ENCODE measurements around the gene TOX3.

The TOX3 gene

GRCh38 chr16:52474679-52475078, 72.3 kb downstream of the TOX3 start:
- no peaks in the 10 kb centered on the region for H3K9me3 ChIP-seq (ENCODE audit: control insufficient read depth in 2 of 2, low read length in 2 of 2)
- H3K9ac ChIP-seq (ENCODE audit: low read depth in 1 of 2, low read length in 2 of 2) = no peak overlapping the region
- H3K4me1 ChIP-seq (ENCODE audit: control insufficient read depth in 2 of 2, insufficient read depth in 2 of 2, low read length in 2 of 2) = no peaks in the 10 kb centered on the region
- H3K27ac ChIP-seq (ENCODE audit: low read depth in 2 of 2, low read length in 2 of 2) = no peak overlapping the region
- peaks cover 0 to 4% of the 10 kb centered on the region in 2 donors for H3K36me3 ChIP-seq (ENCODE audit: control insufficient read depth in 2 of 2, insufficient read depth in 2 of 2, low read length in 2 of 2)
- H3K27me3 ChIP-seq (ENCODE audit: control insufficient read depth in 2 of 2, insufficient read depth in 2 of 2, low read length in 2 of 2) = no peaks in the 10 kb centered on the region
- H3K4me3 ChIP-seq (ENCODE audit: low read length in 2 of 2) = no peak overlapping the region

- peaks cover 0 to under 1% of the 10 kb centered on the region in 2 donors for H3K36me3 ChIP-seq (ENCODE audit: control insufficient read depth in 2 of 2, insufficient read depth in 2 of 2, low read length in 2 of 2)
- no peaks in the 10 kb centered on the region for H3K4me1 ChIP-seq (ENCODE audit: control insufficient read depth in 2 of 2, insufficient read depth in 2 of 2, low read length in 2 of 2)
- H3K4me3 ChIP-seq (ENCODE audit: low read length in 2 of 2) = no peak overlapping the region
- H3K27ac ChIP-seq (ENCODE audit: low read depth in 2 of 2, low read length in 2 of 2) = no peak overlapping the region
- no peaks in the 10 kb centered on the region for H3K9me3 ChIP-seq (ENCODE audit: control insufficient read depth in 2 of 2, low read length in 2 of 2)
- H3K27me3 ChIP-seq (ENCODE audit: control insufficient read depth in 2 of 2, insufficient read depth in 2 of 2, low read length in 2 of 2) = no peaks in the 10 kb centered on the region
- H3K9ac ChIP-seq (ENCODE audit: low read depth in 1 of 2, low read length in 2 of 2) = no peak overlapping the region
Observed at GRCh38 chr16:52473096-52473495, 73.8 kb downstream of the TOX3 start.

GRCh38 chr16:52471650-52472370, 75.1 kb downstream of the TOX3 start:
- Histone ChIP-seq H3K9me3 (ENCODE audit: control insufficient read depth in 2 of 2, low read length in 2 of 2) (no peaks in the 10 kb centered on the region), H3K36me3 (ENCODE audit: control insufficient read depth in 2 of 2, insufficient read depth in 2 of 2, low read length in 2 of 2) (no peaks in the 10 kb centered on the region), H3K4me1 (ENCODE audit: control insufficient read depth in 2 of 2, insufficient read depth in 2 of 2, low read length in 2 of 2) (no peaks in the 10 kb centered on the region), H3K9ac (ENCODE audit: low read depth in 1 of 2, low read length in 2 of 2) (no peak overlapping the region), H3K27ac (ENCODE audit: low read depth in 2 of 2, low read length in 2 of 2) (no peak overlapping the region), H3K4me3 (ENCODE audit: low read length in 2 of 2) (no peak overlapping the region), H3K27me3 (ENCODE audit: control insufficient read depth in 2 of 2, insufficient read depth in 2 of 2, low read length in 2 of 2) (no peaks in the 10 kb centered on the region)

- no peaks in the 10 kb centered on the region for H3K27me3 ChIP-seq (ENCODE audit: control insufficient read depth in 2 of 2, insufficient read depth in 2 of 2, low read length in 2 of 2)
- H3K27ac ChIP-seq (ENCODE audit: low read depth in 2 of 2, low read length in 2 of 2) = no peak overlapping the region
- no peak overlapping the region for H3K9ac ChIP-seq (ENCODE audit: low read depth in 1 of 2, low read length in 2 of 2)
- no peaks in the 10 kb centered on the region for H3K36me3 ChIP-seq (ENCODE audit: control insufficient read depth in 2 of 2, insufficient read depth in 2 of 2, low read length in 2 of 2)
- no peaks in the 10 kb centered on the region for H3K4me1 ChIP-seq (ENCODE audit: control insufficient read depth in 2 of 2, insufficient read depth in 2 of 2, low read length in 2 of 2)
- no peaks in the 10 kb centered on the region for H3K9me3 ChIP-seq (ENCODE audit: control insufficient read depth in 2 of 2, low read length in 2 of 2)
- no peak overlapping the region for H3K4me3 ChIP-seq (ENCODE audit: low read length in 2 of 2)
Observed at GRCh38 chr16:52470585-52470984, 76.4 kb downstream of the TOX3 start.

GRCh38 chr16:52469775-52470174, 77.2 kb downstream of the TOX3 start:
- Histone ChIP-seq H3K27ac (ENCODE audit: low read depth in 2 of 2, low read length in 2 of 2) (no peak overlapping the region), H3K9me3 (ENCODE audit: control insufficient read depth in 2 of 2, low read length in 2 of 2) (no peaks in the 10 kb centered on the region), H3K36me3 (ENCODE audit: control insufficient read depth in 2 of 2, insufficient read depth in 2 of 2, low read length in 2 of 2) (no peaks in the 10 kb centered on the region), H3K4me3 (ENCODE audit: low read length in 2 of 2) (no peak overlapping the region), H3K4me1 (ENCODE audit: control insufficient read depth in 2 of 2, insufficient read depth in 2 of 2, low read length in 2 of 2) (no peaks in the 10 kb centered on the region), H3K27me3 (ENCODE audit: control insufficient read depth in 2 of 2, insufficient read depth in 2 of 2, low read length in 2 of 2) (no peaks in the 10 kb centered on the region), H3K9ac (ENCODE audit: low read depth in 1 of 2, low read length in 2 of 2) (no peak overlapping the region)

- no peaks in the 10 kb centered on the region for H3K36me3 ChIP-seq (ENCODE audit: control insufficient read depth in 2 of 2, insufficient read depth in 2 of 2, low read length in 2 of 2)
- no peak overlapping the region for H3K27ac ChIP-seq (ENCODE audit: low read depth in 2 of 2, low read length in 2 of 2)
- H3K9ac ChIP-seq (ENCODE audit: low read depth in 1 of 2, low read length in 2 of 2) = no peak overlapping the region
- no peak overlapping the region for H3K4me3 ChIP-seq (ENCODE audit: low read length in 2 of 2)
- H3K4me1 ChIP-seq (ENCODE audit: control insufficient read depth in 2 of 2, insufficient read depth in 2 of 2, low read length in 2 of 2) = no peaks in the 10 kb centered on the region
- H3K9me3 ChIP-seq (ENCODE audit: control insufficient read depth in 2 of 2, low read length in 2 of 2) = no peaks in the 10 kb centered on the region
- H3K27me3 ChIP-seq (ENCODE audit: control insufficient read depth in 2 of 2, insufficient read depth in 2 of 2, low read length in 2 of 2) = no peaks in the 10 kb centered on the region
Observed at GRCh38 chr16:52469091-52469490, 77.9 kb downstream of the TOX3 start.

- H3K4me1 ChIP-seq (ENCODE audit: control insufficient read depth in 2 of 2, insufficient read depth in 2 of 2, low read length in 2 of 2) = no peaks in the 10 kb centered on the region
- H3K36me3 ChIP-seq (ENCODE audit: control insufficient read depth in 2 of 2, insufficient read depth in 2 of 2, low read length in 2 of 2) = peaks cover 0 to 4% of the 10 kb centered on the region in 2 donors
- no peaks in the 10 kb centered on the region for H3K27me3 ChIP-seq (ENCODE audit: control insufficient read depth in 2 of 2, insufficient read depth in 2 of 2, low read length in 2 of 2)
- H3K27ac ChIP-seq (ENCODE audit: low read depth in 2 of 2, low read length in 2 of 2) = no peak overlapping the region
- no peak overlapping the region for H3K9ac ChIP-seq (ENCODE audit: low read depth in 1 of 2, low read length in 2 of 2)
- no peak overlapping the region for H3K4me3 ChIP-seq (ENCODE audit: low read length in 2 of 2)
- no peaks in the 10 kb centered on the region for H3K9me3 ChIP-seq (ENCODE audit: control insufficient read depth in 2 of 2, low read length in 2 of 2)
Observed at GRCh38 chr16:52467753-52468152, 79.2 kb downstream of the TOX3 start.

- Histone ChIP-seq H3K27ac (ENCODE audit: low read depth in 2 of 2, low read length in 2 of 2) (no peak overlapping the region), H3K9ac (ENCODE audit: low read depth in 1 of 2, low read length in 2 of 2) (no peak overlapping the region), H3K4me1 (ENCODE audit: control insufficient read depth in 2 of 2, insufficient read depth in 2 of 2, low read length in 2 of 2) (no peaks in the 10 kb centered on the region), H3K36me3 (ENCODE audit: control insufficient read depth in 2 of 2, insufficient read depth in 2 of 2, low read length in 2 of 2) (peaks cover 0 to 4% of the 10 kb centered on the region in 2 donors), H3K4me3 (ENCODE audit: low read length in 2 of 2) (no peak overlapping the region), H3K9me3 (ENCODE audit: control insufficient read depth in 2 of 2, low read length in 2 of 2) (no peaks in the 10 kb centered on the region), H3K27me3 (ENCODE audit: control insufficient read depth in 2 of 2, insufficient read depth in 2 of 2, low read length in 2 of 2) (no peaks in the 10 kb centered on the region)
Observed at GRCh38 chr16:52466994-52467393, 79.9 kb downstream of the TOX3 start.

- H3K4me3 ChIP-seq (ENCODE audit: low read length in 2 of 2) = no peak overlapping the region
- H3K36me3 ChIP-seq (ENCODE audit: control insufficient read depth in 2 of 2, insufficient read depth in 2 of 2, low read length in 2 of 2) = peaks cover 0 to 4% of the 10 kb centered on the region in 2 donors
- H3K9ac ChIP-seq (ENCODE audit: low read depth in 1 of 2, low read length in 2 of 2) = no peak overlapping the region
- no peaks in the 10 kb centered on the region for H3K9me3 ChIP-seq (ENCODE audit: control insufficient read depth in 2 of 2, low read length in 2 of 2)
- no peaks in the 10 kb centered on the region for H3K27me3 ChIP-seq (ENCODE audit: control insufficient read depth in 2 of 2, insufficient read depth in 2 of 2, low read length in 2 of 2)
- H3K4me1 ChIP-seq (ENCODE audit: control insufficient read depth in 2 of 2, insufficient read depth in 2 of 2, low read length in 2 of 2) = no peaks in the 10 kb centered on the region
- H3K27ac ChIP-seq (ENCODE audit: low read depth in 2 of 2, low read length in 2 of 2) = no peak overlapping the region
Observed at GRCh38 chr16:52465711-52466267, 81.2 kb downstream of the TOX3 start.

GRCh38 chr16:52463904-52464303, 83.0 kb downstream of the TOX3 start:
- no peak overlapping the region for H3K9ac ChIP-seq (ENCODE audit: low read depth in 1 of 2, low read length in 2 of 2)
- no peak overlapping the region for H3K27ac ChIP-seq (ENCODE audit: low read depth in 2 of 2, low read length in 2 of 2)
- H3K4me1 ChIP-seq (ENCODE audit: control insufficient read depth in 2 of 2, insufficient read depth in 2 of 2, low read length in 2 of 2) = no peaks in the 10 kb centered on the region
- peaks cover 0 to 4% of the 10 kb centered on the region in 2 donors for H3K36me3 ChIP-seq (ENCODE audit: control insufficient read depth in 2 of 2, insufficient read depth in 2 of 2, low read length in 2 of 2)
- no peaks in the 10 kb centered on the region for H3K9me3 ChIP-seq (ENCODE audit: control insufficient read depth in 2 of 2, low read length in 2 of 2)
- no peaks in the 10 kb centered on the region for H3K27me3 ChIP-seq (ENCODE audit: control insufficient read depth in 2 of 2, insufficient read depth in 2 of 2, low read length in 2 of 2)
- no peak overlapping the region for H3K4me3 ChIP-seq (ENCODE audit: low read length in 2 of 2)

Data from mucosa of rectum (tissue), 2 donors.